Activated CD4-positive, alpha-beta T cell treated with anti-CD3 and anti-CD28 coated beads, Interleukin-2, amount 50 U/mL, for 24 hours (primary cell): ENCODE results near the gene CYP21A2.
"Not testable (repeated sequence)": the region's sequence is repeated elsewhere in the genome, so short reads cannot be mapped to it uniquely, and the experiment has no call there.

Experiments used
- DNase-seq, 2 donors: peaks; one replicate each; pipeline ENCODE4 v3.0.0-alpha.2; 2020; ENCODE audit warnings: low read depth in 1 of 2, low spot score in 1 of 2

The CYP21A2 gene

DNA sequence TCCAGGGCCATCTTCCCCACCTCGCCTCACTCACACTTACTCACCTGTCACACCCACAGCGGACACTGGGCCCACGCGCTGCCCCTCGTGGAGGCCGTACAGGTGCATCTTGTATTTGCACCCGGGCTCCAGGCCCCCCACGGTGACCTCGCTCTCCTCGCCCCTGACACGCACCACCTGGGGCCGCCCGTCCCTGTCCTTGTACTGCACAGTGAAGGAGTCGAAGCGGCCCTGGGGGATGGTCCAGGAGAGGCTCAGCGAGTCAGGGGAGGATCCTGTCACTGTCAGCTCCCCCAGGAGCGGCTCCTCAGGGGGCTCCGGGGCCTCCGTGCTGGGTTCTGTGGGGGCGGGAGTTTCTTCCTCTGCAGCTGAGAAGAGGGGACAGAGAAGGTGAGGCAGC is 14.4 kb downstream of the CYP21A2 start:
- not testable (repeated sequence) for DNase-seq

DNA sequence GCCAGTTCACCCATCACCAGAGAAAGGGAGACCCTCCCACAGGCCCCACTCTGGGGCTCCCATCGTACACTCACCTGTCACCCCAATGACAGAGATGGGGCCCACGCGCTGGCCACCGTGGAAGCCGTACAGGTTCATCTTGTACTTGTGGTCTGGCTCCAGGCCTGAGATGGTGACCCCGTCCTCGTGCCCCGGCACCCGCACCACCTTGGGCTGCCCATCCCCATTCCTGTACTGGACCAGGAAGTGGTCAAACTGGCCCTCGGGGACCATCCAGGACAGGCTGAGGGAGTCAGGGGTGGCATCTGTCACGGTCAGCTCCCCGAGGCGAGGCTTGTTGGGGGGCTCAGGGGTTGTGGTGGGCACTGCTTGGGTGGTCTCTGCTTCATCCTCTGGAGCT is 15.1 kb downstream of the CYP21A2 start:
- not testable (repeated sequence) for DNase-seq

DNA sequence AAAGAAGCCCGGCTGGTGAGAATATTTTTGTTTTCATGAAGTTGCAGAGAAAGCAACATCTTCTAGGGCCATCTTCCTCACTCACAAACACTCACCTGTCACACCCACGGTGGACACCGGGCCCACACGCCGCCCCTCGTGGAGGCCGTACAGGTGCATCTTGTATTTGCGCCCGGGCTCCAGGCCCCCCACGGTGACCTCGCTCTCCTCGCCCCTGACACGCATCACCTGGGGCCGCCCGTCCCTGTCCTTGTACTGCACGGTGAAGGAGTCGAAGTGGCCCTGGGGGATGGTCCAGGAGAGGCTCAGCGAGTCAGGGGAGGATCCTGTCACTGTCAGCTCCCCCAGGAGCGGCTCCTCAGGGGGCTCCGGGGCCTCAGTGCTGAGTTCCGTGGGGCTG is 17.5 kb downstream of the CYP21A2 start:
- not testable (repeated sequence) for DNase-seq

DNA sequence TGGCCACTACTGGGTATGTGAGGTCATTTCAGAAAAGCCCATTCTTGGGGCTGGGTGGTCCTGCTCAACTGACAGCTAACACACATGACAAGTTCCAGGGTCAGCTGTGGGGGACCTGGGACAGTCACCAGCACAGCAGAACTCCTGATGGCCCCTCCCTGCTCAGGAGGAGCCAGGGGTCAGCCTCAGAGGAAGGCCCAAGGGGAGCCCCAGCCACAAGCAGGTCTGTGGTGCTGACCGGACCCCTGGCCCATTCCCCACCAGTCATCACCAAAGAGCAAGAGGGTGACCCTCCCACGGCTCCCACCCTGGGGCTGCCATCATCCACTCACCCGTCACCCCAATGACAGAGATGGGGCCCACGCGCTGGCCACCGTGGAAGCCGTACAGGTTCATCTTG is 18.0 kb downstream of the CYP21A2 start:
- DNase-seq, result no peak

DNA sequence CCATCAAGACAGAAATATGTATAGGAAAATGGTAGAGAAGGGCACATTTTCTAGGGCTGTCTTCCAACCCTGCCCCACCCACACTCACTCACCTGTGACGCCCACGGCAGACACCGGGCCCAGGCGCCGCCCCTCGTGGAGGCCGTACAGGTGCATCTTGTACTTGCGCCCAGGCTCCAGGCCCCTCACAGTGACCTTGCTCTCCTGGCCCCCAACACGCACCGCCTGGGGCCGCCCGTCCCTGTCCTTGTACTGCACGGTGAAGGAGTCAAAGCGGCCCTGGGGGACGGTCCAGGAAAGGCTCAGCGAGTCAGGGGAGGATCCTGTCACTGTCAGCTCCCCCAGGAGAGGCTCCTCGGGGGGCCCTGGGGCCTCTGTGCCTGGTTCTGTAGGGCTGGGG is 19.8 kb downstream of the CYP21A2 start:
- DNase-seq, result no peak

DNA sequence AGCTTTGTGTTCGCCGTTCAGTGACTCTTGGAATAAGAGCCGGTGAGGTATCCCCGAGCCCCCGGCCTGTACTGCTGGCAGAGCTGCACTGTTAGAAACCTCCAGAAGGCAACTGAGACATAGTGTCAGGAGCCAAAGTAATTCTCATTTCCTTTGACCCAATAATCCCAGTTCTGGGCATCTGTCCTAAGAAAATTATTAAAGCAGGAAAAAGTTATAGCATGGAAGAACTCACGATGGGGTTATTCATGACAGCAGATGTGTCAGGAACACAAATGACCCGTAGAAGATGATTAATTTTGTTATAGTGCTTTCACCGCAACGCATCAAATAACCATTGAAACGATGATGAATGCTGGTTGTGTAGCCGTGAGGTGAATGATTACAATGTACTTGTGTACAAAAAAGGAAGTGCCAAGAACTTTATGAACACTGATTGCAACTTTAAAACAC is 20.3 kb downstream of the CYP21A2 start:
- no peak for DNase-seq

DNA sequence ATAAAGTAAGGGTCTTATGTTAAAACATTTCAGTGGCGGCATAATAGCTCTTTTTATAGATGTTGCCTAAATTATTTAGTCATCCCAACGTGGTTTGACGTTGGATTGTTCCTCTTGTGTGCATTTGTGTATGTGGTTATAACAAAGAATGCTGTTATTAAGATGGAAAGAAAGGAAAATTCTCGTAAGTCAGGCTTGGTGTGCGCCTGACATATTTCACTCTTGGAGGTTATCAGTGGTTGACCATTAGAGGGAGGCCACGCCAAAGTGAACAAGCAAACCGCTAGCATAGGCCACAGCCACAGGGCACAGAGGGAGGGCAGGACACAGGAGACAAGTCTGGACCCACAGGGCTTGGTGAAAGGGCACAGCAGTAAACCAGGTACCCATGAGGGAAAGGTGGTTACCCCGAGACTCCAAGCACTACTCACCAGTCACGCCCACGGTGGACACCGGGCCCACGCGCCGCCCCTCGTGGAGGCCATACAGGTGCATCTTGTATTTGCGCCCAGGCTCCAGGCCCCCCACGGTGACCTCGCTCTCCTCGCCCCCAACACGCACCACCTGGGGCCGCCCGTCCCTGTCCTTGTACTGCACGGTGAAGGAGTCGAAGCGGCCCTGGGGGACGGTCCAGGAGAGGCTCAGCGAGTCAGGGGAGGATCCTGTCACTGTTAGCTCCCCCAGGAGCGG is 22.9 kb downstream of the CYP21A2 start:
- DNase-seq, result no peak

DNA sequence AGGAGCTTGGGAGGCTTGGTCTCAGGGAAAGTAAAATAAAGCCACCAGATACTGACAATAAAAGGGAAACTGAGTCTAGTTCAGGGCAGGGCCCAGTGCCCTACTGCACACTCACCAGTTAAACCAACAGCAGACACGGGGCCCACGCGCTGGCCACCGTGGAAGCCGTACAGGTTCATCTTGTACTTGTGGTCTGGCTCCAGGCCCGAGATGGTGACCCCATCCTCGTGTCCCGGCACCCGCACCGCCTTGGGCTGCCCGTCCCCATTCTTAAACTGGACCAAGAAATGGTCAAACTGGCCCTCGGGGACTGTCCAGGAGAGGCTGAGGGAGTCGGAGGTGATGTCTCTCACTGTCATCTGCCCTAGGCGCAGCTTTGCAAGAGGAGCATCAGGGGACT is 26.5 kb downstream of the CYP21A2 start:
- no peak for DNase-seq

DNA sequence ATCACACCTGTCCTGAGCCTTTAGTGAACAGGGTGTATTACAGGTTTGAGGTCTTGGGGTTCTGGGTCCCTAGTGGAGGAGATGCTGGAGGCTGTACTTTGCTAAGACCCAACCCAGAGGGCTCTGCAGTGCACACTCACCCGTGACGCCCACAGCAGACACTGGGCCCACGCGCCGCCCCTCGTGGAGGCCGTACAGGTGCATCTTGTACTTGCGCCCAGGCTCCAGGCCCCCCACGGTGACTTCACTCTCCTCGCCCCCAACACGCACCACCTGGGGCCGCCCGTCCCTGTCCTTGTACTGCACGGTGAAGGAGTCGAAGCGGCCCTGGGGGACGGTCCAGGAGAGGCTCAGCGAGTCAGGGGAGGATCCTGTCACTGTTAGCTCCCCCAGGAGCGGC is 29.3 kb downstream of the CYP21A2 start:
- DNase-seq, result not testable (repeated sequence)

DNA sequence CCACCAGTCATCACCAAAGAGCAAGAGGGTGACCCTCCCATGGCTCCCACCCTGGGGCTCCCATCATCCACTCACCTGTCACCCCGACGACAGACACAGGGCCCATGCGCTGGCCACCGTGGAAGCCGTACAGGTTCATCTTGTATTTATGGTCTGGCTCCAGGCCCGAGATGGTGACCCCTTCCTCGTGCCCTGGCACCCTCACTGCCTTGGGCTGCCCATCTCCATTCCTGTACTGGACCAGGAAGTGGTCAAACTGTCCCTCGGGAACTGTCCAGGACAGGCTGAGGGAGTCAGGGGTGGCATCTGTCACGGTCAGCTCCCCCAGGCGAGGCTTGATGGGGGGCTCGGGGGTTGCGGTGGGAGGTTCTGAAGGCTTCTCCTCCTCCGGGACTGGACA is 30.1 kb downstream of the CYP21A2 start:
- DNase-seq, result not testable (repeated sequence)

DNA sequence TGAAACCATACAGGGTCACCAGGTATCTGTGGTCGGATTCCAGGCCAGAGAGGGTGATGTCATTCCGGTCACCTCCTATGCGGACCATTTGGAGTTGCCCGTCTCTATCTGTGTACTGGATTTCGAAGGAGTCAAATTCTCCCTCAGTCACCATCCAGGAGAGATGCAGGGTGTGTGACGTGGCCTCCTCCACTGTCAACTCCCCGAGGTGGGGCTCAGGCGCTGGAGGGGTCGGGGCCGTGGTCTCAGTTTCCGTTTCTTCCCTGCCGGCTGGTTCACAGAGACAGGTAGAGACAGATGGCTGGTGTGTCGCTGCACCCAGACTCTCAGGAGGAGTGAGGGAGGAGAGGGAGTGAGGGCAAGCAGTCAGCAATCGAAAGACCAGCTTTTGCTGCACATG is 30.7 kb downstream of the CYP21A2 start:
- no peak for DNase-seq

DNA sequence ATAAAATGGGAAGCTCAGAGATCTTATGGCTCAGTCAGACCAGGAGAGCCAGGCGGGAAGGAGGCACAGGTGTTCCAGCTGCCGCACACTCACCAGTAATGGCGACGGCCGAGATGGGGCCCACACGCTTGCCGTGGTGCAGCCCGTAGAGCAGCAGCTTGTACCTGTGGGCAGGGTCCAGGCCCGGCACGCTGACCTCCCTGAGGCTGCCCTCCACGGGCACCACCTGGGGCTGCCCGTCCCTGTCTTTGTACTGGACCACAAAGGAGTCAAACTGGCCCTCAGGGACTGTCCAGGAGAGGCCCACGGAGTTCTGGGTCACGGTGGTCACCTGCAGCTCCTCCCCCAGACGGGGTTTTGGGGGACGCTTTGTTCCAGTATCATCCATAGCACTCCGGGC is 31.2 kb downstream of the CYP21A2 start:
- DNase-seq, result no peak

DNA sequence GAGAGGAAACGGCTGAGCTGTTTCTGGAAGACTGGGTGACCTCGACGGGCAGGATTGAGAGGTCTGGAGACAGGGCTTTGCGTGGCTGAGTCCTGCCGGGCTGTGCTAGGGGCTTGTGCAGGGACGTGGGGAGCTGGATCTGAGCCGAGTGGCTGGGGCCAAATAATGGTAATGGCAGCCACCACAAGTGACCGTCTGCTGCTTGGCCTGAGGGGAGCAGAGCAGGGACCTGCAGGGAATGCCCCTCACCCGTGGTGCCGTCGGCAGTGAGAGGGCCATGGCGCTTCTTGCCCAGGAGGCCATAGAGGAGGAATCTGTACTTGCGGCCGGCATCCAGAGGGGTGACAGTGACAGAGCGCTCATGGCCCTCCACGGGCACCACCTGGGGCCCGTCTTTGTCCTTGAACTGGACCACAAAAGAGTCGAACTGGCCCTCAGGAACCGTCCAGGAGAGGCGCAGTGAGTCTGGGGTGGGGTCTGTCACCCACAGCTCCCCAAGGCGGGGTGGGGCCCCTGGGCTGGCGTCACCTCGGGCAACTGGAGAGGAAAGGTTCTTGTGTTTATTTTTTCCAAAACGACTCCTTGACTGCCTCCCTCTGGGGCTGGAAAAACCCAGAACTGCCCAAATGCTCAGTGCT is 31.8 kb downstream of the CYP21A2 start:
- no peak for DNase-seq

DNA sequence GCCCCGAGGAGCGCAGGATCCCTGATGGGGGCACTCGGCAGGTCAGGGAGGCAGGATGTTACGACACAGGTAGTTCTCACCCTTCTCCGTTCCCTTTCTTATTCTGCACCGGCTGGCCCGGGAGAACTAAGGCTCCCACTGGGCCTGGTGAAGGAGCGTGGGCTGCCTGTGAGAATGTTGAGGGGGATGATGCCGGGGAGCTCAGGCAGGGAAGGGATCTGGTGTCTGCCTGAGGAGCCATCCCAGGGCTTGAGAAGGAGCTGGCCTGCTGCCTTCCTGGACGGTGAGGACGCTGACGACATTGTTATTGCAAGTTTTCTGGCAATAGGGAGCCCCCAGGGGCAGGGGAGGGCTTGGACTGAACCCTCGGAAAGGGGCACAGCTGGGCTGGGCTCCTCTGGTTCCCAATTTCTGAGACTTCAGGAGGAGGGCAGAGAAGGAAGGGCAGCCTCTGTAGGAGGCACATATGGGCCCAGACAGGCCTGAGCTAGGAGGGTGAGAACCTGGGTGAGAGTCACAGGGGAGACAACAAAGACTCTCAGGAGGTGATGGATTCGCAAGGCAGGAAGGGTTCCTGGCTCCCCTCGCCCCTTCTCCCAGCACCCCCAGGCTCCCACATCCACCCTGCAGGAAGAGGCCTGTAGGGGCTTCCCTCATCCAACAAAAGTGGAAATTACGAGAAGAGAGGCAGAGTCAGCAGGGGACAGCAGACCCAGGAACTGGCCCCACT is 32.8 kb downstream of the CYP21A2 start:
- no peak for DNase-seq

DNA sequence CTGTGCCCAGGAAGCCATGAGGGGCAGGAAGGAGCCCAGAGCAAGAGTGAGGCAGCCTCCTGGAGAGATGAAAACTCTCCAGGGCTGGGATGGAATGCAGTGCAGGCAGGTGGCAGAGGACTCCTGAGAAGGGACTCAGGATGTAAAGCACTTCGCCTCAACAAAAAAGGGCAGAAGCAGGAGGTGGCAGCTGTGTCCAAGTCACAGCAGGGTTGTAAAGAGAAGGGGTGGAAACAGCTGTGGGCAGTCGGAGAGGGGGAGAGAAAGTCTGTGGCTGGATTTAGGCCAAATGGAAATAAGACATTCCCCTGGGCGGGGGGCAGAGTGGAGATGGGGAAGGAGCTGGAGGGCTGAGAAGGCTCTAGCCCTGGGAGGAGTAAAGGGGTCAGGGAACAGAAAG is 34.9 kb downstream of the CYP21A2 start:
- DNase-seq, result no peak

DNA sequence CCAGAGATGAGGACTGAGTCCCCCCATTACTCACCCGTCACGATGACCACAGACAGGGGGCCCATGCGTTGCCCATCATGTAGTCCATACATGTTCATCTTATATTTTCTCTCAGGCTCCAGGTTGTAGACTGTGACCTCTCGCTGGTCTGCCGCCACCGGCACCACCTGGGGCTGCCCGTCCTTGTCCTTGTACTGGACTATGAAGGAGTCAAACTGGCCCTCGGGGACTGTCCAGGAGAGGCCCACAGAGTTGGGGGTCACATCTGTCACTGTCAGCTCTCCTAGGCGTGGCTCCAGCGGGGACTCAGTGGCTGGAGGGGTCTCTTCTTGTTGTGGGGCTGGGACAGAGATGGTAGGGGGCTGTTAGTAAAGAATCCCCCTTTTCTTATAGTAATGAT is 35.4 kb downstream of the CYP21A2 start:
- DNase-seq, result no peak

DNA sequence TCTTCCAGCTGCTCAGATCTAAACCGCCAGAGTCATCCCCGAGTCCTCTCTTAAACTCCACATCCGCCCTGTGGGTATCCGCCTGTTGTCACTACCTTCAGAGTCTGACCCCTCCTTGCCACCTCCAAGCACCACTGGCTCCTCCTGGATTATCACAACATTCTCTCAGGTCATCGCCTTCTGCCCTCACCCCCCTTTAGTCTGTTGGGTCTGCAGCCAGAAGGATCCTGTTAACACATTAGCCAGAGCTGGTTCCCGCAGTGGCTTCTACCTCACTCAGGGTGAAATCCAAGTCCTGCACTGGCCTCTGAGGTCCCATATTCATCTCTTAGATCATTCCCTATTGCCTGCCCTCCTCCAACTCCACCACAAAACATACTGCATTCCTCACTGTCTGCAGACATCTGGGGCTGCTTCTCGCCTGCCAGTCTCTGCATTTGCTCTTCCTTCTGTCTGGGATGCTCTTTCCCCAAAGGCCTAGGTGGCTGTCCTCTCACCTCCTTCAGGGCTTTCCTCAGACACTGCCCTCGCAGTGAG is 36.8 kb downstream of the CYP21A2 start:
- DNase-seq, result no peak

DNA sequence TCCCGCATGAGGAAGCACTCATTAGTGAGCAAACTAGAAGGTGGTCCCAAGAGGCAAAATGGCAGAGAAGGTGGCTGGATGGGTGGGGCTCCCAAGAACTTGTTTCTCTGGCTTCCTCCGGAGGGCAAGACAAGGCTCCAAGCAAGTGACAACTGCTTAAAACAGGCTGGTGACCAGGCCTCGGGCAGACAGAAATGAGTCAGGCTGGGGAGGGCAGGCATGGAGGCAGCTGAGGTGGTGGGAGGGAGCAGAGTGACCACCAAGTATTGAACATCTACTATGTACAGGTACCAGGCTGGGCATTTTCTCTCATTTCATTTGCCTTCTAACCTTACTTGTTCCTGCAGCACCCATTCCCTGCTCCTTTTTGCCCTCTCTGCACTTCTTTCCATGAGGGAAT is 37.6 kb downstream of the CYP21A2 start:
- no peak for DNase-seq

DNA sequence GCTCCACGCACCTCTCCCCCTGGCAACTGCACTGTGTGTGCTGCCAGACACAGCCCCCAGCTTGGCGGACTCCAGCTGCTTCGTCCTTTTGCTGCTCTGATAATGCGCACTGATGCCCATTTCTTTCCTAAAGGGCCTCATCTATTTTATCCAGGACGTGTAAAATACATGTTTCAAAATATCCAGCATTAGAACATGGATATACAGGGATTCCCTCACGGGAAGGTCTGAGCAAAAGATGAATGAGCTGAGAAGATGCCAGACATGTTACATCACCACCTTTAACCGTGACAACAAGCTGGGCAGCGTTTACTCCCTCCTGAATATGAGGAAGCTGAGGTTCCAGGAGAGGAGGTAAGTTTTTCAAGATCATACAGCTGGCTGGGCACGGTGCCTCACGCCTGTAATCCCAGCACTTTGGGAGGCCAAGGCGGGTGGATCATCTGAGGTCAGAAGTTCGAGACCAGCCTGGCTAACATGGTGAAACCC is 38.1 kb downstream of the CYP21A2 start:
- DNase-seq, result no peak

DNA sequence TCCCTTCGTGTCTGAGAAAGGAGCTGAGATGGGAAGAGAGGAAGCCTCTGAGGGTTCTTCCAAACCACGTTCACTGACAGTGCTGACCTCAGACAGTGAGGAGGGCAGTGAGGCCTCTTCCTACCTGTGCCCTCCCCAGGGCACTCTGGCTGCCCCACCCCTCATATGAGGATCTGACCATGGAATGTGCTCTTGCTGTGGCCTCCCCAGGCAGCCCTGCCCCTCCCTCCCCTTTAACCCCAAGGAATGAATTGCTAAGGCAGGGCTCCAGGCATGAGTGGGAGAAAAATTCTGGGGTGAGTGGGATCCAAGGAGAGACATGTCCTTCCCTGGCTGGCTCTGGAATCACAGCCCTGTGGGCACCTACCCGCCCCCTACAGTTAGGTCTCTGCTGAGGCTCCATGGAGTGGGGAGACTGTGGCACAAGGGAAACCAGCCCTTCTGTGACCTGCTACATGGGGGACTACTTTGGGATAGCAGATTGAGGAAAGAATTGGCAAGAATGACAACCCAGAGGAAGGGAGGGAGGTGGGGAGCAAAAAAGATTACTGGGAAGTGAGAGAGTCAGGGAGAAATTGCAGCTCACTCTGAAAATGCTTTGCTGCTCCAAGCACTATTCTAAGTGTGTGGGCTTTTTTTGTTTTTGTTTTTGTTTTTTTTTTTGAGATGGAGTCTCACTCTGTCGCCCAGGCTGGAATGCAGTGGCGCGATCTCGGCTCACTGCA is 41.5 kb downstream of the CYP21A2 start:
- DNase-seq, result no peak
